RWPE2 (cell line): ENCODE data around the gene CTSF.

Experiments used
- ATAC-seq: fragments of 200-7000 bp; cut with Tn5 transposase; 3 replicates; pipeline ENCODE4 v1.9.1; 2021; ENCODE audit warnings: low read depth
- DNase-seq: peaks from one replicate; pipeline ENCODE4 v3.0.0-alpha.2; 2020; ENCODE audit warnings: low spot score
- H3K27ac ChIP-seq: fragments of 450-650 bp; 2 replicates; pipeline ENCODE4 v1.5.1; 2017; ENCODE audit warnings: mild to moderate bottlenecking; ENCODE audit not compliant: poor library complexity, severe bottlenecking
- H3K27me3 ChIP-seq: fragments of 250-450 bp; sonication (Bioruptor Pico); 2 replicates; pipeline ENCODE4 v1.5.1; 2021; ENCODE audit warnings: mild to moderate bottlenecking, moderate library complexity; ENCODE audit not compliant: insufficient read depth, poor library complexity, severe bottlenecking
- H3K36me3 ChIP-seq: fragments of 250-450 bp; sonication (Bioruptor Pico); 2 replicates; pipeline ENCODE4 v1.5.1; 2020; ENCODE audit warnings: low read depth, mild to moderate bottlenecking, moderate library complexity
- H3K4me1 ChIP-seq: fragments of 250-450 bp; sonication (Bioruptor Pico); 2 replicates; pipeline ENCODE4 v1.5.1; 2021; ENCODE audit warnings: mild to moderate bottlenecking, moderate library complexity; ENCODE audit not compliant: insufficient read depth, poor library complexity, severe bottlenecking
- H3K4me3 ChIP-seq: fragments of 250-450 bp; sonication (Bioruptor Pico); 2 replicates; pipeline ENCODE4 v1.5.1; 2021; ENCODE audit warnings: mild to moderate bottlenecking, moderate library complexity; ENCODE audit not compliant: severe bottlenecking
- H3K9me3 ChIP-seq: fragments of 250-450 bp; sonication (Bioruptor Pico); 2 replicates; pipeline ENCODE4 v1.5.1; 2021; ENCODE audit warnings: mild to moderate bottlenecking, moderate library complexity; ENCODE audit not compliant: severe bottlenecking
- CTCF ChIP-seq: fragments of 450-650 bp; IDR thresholded peaks from one replicate; pipeline ENCODE4 v1.5.1; 2017; ENCODE audit warnings: mild to moderate bottlenecking, moderate library complexity; ENCODE audit not compliant: poor library complexity, severe bottlenecking

Gene CTSF

GRCh38 chr11:66548041-66548440 lies 20.4 kb downstream of the CTSF start:
- ATAC-seq (no peak), DNase-seq (no peak)
- Histone ChIP-seq H3K9me3 (no peaks in the 10 kb centered on the region), H3K4me1 (no peaks in the 10 kb centered on the region), H3K27me3 (no peaks in the 10 kb centered on the region), H3K4me3 (no peak overlapping the region), H3K27ac (no peak overlapping the region), H3K36me3 (no peaks in the 10 kb centered on the region)
- TF ChIP-seq CTCF: no peak

- Histone ChIP-seq H3K27me3 (no peaks in the 10 kb centered on the region), H3K27ac (no peak overlapping the region), H3K4me1 (no peaks in the 10 kb centered on the region), H3K9me3 (no peaks in the 10 kb centered on the region), H3K36me3 (no peaks in the 10 kb centered on the region), H3K4me3 (no peak overlapping the region)
- ATAC-seq: no peak
- no peak for DNase-seq
- TF ChIP-seq CTCF: no peak
These were observed 20.8 kb downstream of the CTSF start for GRCh38 chr11:66547662-66548009.

- ATAC-seq: no peak
These were observed 21.3 kb downstream of the CTSF start for GRCh38 chr11:66546966-66547661.

DNA sequence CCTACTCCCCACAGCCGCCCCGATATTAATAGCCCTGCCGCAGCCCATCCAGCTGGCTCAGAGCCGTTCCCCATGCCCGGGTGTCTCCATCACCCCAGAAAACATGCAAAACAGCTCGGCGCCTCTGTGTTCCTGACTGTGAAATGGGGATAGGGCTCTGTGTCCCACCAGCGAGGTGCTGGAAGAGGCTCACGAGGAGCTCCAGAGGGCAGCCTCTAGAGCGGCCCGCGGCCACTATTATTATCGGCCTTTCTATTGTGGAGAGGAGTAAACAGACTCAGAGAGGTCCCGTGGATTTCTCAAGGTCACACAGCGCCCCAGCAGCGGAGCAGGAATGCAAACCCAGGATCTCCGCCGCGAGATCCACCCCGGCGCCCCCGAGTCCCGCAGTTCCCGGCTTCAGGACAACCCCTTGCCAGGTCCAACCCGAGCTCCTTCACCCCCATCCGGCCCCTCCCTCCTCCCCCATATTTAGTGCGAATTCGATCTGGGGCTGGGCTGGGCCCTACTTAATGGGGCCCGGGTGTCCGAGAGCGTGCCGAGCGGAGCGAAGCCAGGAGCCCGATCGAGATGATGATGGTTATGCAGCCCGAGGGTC lies 21.9 kb downstream of the CTSF start, which contains the start of gene ACTN3:
Gene ACTN3 (plus strand): TSS at position 536 of the 598 bp plus-strand sequence. CDS start 35 bp downstream, at position 571.
- H3K4me1 ChIP-seq: no peaks in the 10 kb centered on the region
- no peaks in the 10 kb centered on the region for H3K36me3 ChIP-seq
- no peaks in the 10 kb centered on the region for H3K9me3 ChIP-seq
- H3K4me3 ChIP-seq: peak within 1 kb of the TSS; percentile 78
- DNase-seq: no peak
- no peak for TF ChIP-seq CTCF
- no peaks in the 10 kb centered on the region for H3K27me3 ChIP-seq
- H3K27ac ChIP-seq: no peak within 1 kb of the TSS
- ATAC-seq: no peak

More at GRCh38 chr11:66546966-66547661, 21.3 kb downstream of the CTSF start:
- H3K4me3 ChIP-seq: no peak overlapping the region
- H3K27ac ChIP-seq: no peak overlapping the region
- H3K27me3 ChIP-seq: no peaks in the 10 kb centered on the region
- H3K9me3 ChIP-seq: no peaks in the 10 kb centered on the region
- H3K36me3 ChIP-seq: no peaks in the 10 kb centered on the region
- no peaks in the 10 kb centered on the region for H3K4me1 ChIP-seq
- TF ChIP-seq CTCF: no peak
- peak; percentile 62 for DNase-seq
